H9 (cell line): Measurements from ENCODE around the gene LRP1B. TPM values are rescaled to one million over a fixed set of nuclear protein-coding genes. Genes with fewer than 3 reads are reported as not detected.

Experiments used
- DNase-seq: peaks from one replicate; pipeline ENCODE4 v3.0.0-alpha.2; 2017
- H2AFZ ChIP-seq: one replicate; pipeline ENCODE4 v1.6.1; 2013; ENCODE audit warnings: mild to moderate bottlenecking, low read length, control low read depth, moderate library complexity
- H2AK5ac ChIP-seq: 2 replicates; pipeline ENCODE4 v1.6.1; 2013; ENCODE audit warnings: low read length, control low read depth, mixed read lengths; ENCODE audit not compliant: insufficient read length
- H2BK120ac ChIP-seq: one replicate; pipeline ENCODE4 v1.6.1; 2013; ENCODE audit warnings: low read depth, mild to moderate bottlenecking, low read length, control low read depth, inconsistent platforms; ENCODE audit not compliant: poor library complexity, severe bottlenecking
- H2BK12ac ChIP-seq: 2 replicates; pipeline ENCODE4 v1.6.1; 2013; ENCODE audit warnings: low read length, control low read depth, mixed read lengths, low read depth; ENCODE audit not compliant: insufficient read length
- H2BK15ac ChIP-seq: 2 replicates; pipeline ENCODE4 v1.6.1; 2013; ENCODE audit warnings: low read depth, low read length, control low read depth
- H2BK20ac ChIP-seq: one replicate; pipeline ENCODE4 v1.6.1; 2013; ENCODE audit warnings: low read depth, mild to moderate bottlenecking, low read length, control low read depth, inconsistent platforms; ENCODE audit not compliant: poor library complexity, severe bottlenecking
- H2BK5ac ChIP-seq: 2 replicates; pipeline ENCODE4 v1.6.1; 2013; ENCODE audit warnings: low read length, control low read depth, mixed read lengths; ENCODE audit not compliant: insufficient read length
- H3K14ac ChIP-seq: 2 replicates; pipeline ENCODE4 v1.6.1; 2013; ENCODE audit warnings: low read length, control low read depth; ENCODE audit not compliant: insufficient read depth
- H3K18ac ChIP-seq: 2 replicates; pipeline ENCODE4 v1.6.1; 2013; ENCODE audit warnings: low read depth, mild to moderate bottlenecking, mixed read lengths, low read length, control low read depth; ENCODE audit not compliant: insufficient read length
- H3K23ac ChIP-seq: 2 replicates; pipeline ENCODE4 v1.6.1; 2013; ENCODE audit warnings: low read length, control low read depth, mixed read lengths, low read depth; ENCODE audit not compliant: insufficient read length
- H3K23me2 ChIP-seq: 2 replicates; pipeline ENCODE4 v1.6.1; 2013; ENCODE audit warnings: low read depth, mild to moderate bottlenecking, mixed read lengths, low read length, control low read depth; ENCODE audit not compliant: insufficient read length, poor library complexity, severe bottlenecking
- H3K27ac ChIP-seq: 2 replicates; pipeline ENCODE4 v1.5.1; 2013; ENCODE audit warnings: low read length, control low read depth, mixed read lengths, low read depth; ENCODE audit not compliant: insufficient read length
- H3K27me3 ChIP-seq: 2 replicates; pipeline ENCODE4 v1.6.1; 2013; ENCODE audit warnings: low read length, control low read depth, inconsistent platforms; ENCODE audit not compliant: insufficient read depth
- H3K4ac ChIP-seq: 2 replicates; pipeline ENCODE4 v1.6.1; 2013; ENCODE audit warnings: low read depth, mild to moderate bottlenecking, control low read depth, inconsistent platforms, low read length, moderate library complexity
- H3K4me1 ChIP-seq: 2 replicates; pipeline ENCODE4 v1.6.1; 2013; ENCODE audit warnings: low read length, control low read depth, inconsistent platforms; ENCODE audit not compliant: insufficient read depth
- H3K4me2 ChIP-seq: 2 replicates; pipeline ENCODE4 v1.6.1; 2013; ENCODE audit warnings: low read length, control low read depth, mixed read lengths; ENCODE audit not compliant: insufficient read length, insufficient read depth
- H3K56ac ChIP-seq: 2 replicates; pipeline ENCODE4 v1.6.1; 2013; ENCODE audit warnings: low read depth, mild to moderate bottlenecking, mixed read lengths, low read length, control low read depth; ENCODE audit not compliant: insufficient read length
- H3K79me1 ChIP-seq: 2 replicates; pipeline ENCODE4 v1.6.1; 2013; ENCODE audit warnings: low read depth, mild to moderate bottlenecking, moderate library complexity, low read length, control low read depth, inconsistent platforms; ENCODE audit not compliant: insufficient read depth, poor library complexity, severe bottlenecking
- H3K79me2 ChIP-seq: 2 replicates; pipeline ENCODE4 v1.6.1; 2013; ENCODE audit warnings: low read length, control low read depth, inconsistent platforms; ENCODE audit not compliant: insufficient read depth
- H3K9ac ChIP-seq: 2 replicates; pipeline ENCODE4 v1.6.1; 2013; ENCODE audit warnings: low read length, control low read depth, mixed read lengths; ENCODE audit not compliant: insufficient read length; ENCODE audit errors: extremely low read depth
- H3K9me3 ChIP-seq: one replicate; pipeline ENCODE4 v1.6.1; 2013; ENCODE audit warnings: low read depth, low read length, inconsistent platforms; ENCODE audit not compliant: control insufficient read depth
- H3T11ph ChIP-seq: one replicate; pipeline ENCODE4 v1.6.1; 2013; ENCODE audit warnings: mild to moderate bottlenecking, low read length, control low read depth, inconsistent platforms
- H4K20me1 ChIP-seq: one replicate; pipeline ENCODE4 v1.6.1; 2013; ENCODE audit not compliant: control insufficient read depth, insufficient read length, insufficient read depth
- H4K5ac ChIP-seq: 2 replicates; pipeline ENCODE4 v1.6.1; 2013; ENCODE audit warnings: low read depth, mild to moderate bottlenecking, mixed read lengths, low read length, control low read depth; ENCODE audit not compliant: insufficient read length
- H4K8ac ChIP-seq: replicated peaks from 2 replicates; pipeline ENCODE4 v1.6.1; 2013; ENCODE audit warnings: low read length, control low read depth, mixed read lengths, low read depth; ENCODE audit not compliant: insufficient read length
- H4K91ac ChIP-seq: 2 replicates; pipeline ENCODE4 v1.6.1; 2013; ENCODE audit warnings: low read depth, mild to moderate bottlenecking, moderate library complexity, mixed read lengths, low read length, control low read depth; ENCODE audit not compliant: insufficient read length
- H3K27ac Mint-ChIP-seq, 3 experiments: 2 replicates in 2 of 3; 3 replicates in 1 of 3; pipeline ENCODE4 v1.8.0; 2020 to 2021; ENCODE audit warnings: mixed read lengths in 3 of 3, mild to moderate bottlenecking in 1 of 3, moderate library complexity in 1 of 3
- H3K27me3 Mint-ChIP-seq: 2 replicates; pipeline ENCODE4 v1.8.0; 2021; ENCODE audit warnings: low read depth, mild to moderate bottlenecking, moderate library complexity, mixed read lengths
- H3K36me3 Mint-ChIP-seq, 3 experiments: 2 replicates in 2 of 3; 3 replicates in 1 of 3; pipeline ENCODE4 v1.8.0; 2020 to 2021; ENCODE audit warnings: low read depth in 3 of 3, mixed read lengths in 3 of 3; ENCODE audit not compliant: insufficient read depth in 1 of 3
- H3K4me1 Mint-ChIP-seq, 2 experiments: 2 replicates each; pipeline ENCODE4 v1.8.0; 2020; ENCODE audit warnings: mixed read lengths in 2 of 2
- H3K4me3 Mint-ChIP-seq, 2 experiments: 2 replicates in 1 of 2; 3 replicates in 1 of 2; pipeline ENCODE4 v1.8.0; 2020 to 2021; ENCODE audit warnings: mild to moderate bottlenecking in 2 of 2, mixed read lengths in 2 of 2, moderate library complexity in 1 of 2
- H3K9me3 Mint-ChIP-seq, 2 experiments: 2 replicates in 1 of 2; 3 replicates in 1 of 2; pipeline ENCODE4 v1.8.0; 2020; ENCODE audit warnings: mild to moderate bottlenecking in 2 of 2, mixed read lengths in 2 of 2, moderate library complexity in 1 of 2
- CTCF ChIP-seq: fragments of 200-600 bp; sonication (generic); conservative IDR thresholded peaks from 3 replicates; pipeline ENCODE4 v1.8.0; 2021; ENCODE audit warnings: antibody characterized with exemption, mild to moderate bottlenecking
- WGBS: extraction: QIAGEN DNeasy Blood & Tissue Kit; methylation state at CpG from one replicate; pipeline ENCODE4 v1.1.7; 2013; ENCODE audit warnings: missing lambda C conversion rate, low lambda C conversion rate, mixed read lengths; ENCODE audit not compliant: insufficient read length; ENCODE audit errors: extremely low coverage; 5-methylcytosine and 5-hydroxymethylcytosine counted together
- total RNA-seq: library from RNA; stranded (reverse); gene quantifications from 2 replicates; pipeline ENCODE4 v1.2.1, GENCODE V29; 2021

Gene LRP1B
- total RNA-seq, 1 experiment from 2014 or later = not detected

GRCh38 chr2:141380008-141380979 lies 750.5 kb downstream of the LRP1B start:
- peaks cover 6% of the 10 kb centered on the region in 2 experiments; a peak in 2 of 5 replicates for H3K9me3 Mint-ChIP-seq
- no peaks in the 10 kb centered on the region for H3K27me3 ChIP-seq
- H4K20me1 ChIP-seq = no peaks in the 10 kb centered on the region
- no peak overlapping the region for H3K4ac ChIP-seq
- no peaks in the 10 kb centered on the region for H3K79me1 ChIP-seq
- no peaks in the 10 kb centered on the region for H3K27me3 Mint-ChIP-seq
- H3K4me1 Mint-ChIP-seq = peaks cover 6% of the 10 kb centered on the region in 2 experiments
- H2BK12ac ChIP-seq = no peak overlapping the region
- H2BK15ac ChIP-seq = no peak overlapping the region
- H3K56ac ChIP-seq = no peak overlapping the region
- H3K79me2 ChIP-seq = no peaks in the 10 kb centered on the region
- no peak overlapping the region for H3K23ac ChIP-seq
- H2BK20ac ChIP-seq = no peak overlapping the region
- H2AFZ ChIP-seq = peak overlapping the region; percentile 62
- H3K14ac ChIP-seq = no peak overlapping the region
- H3K9ac ChIP-seq = no peak overlapping the region
- DNase-seq = no peak
- no peak overlapping the region for H4K91ac ChIP-seq
- no peaks in the 10 kb centered on the region for H3K4me1 ChIP-seq
- H3K4me2 ChIP-seq = no peak overlapping the region
- H3T11ph ChIP-seq = no peak overlapping the region
- no peak overlapping the region for H3K27ac ChIP-seq
- WGBS = no CpG with 5 or more reads among the region's 7 CpGs
- H3K9me3 ChIP-seq = no peaks in the 10 kb centered on the region
- no peak for TF ChIP-seq CTCF
- H4K8ac ChIP-seq = no peak overlapping the region
- H2AK5ac ChIP-seq = no peak overlapping the region
- no peak overlapping the region for H4K5ac ChIP-seq
- peaks cover 0 to 1% (median 0%) of the 10 kb centered on the region in 3 experiments; a peak in 1 of 7 replicates for H3K36me3 Mint-ChIP-seq
- no peak overlapping the region for H2BK5ac ChIP-seq
- no peak overlapping the region for H2BK120ac ChIP-seq
- no peak overlapping the region for H3K4me3 Mint-ChIP-seq
- H3K23me2 ChIP-seq = no peaks in the 10 kb centered on the region
- no peak overlapping the region for H3K27ac Mint-ChIP-seq
- no peak overlapping the region for H3K18ac ChIP-seq
